Upper lobe of right lung (tissue), 1 donor: ENCODE data around the gene MYCN. TPM values are rescaled to one million over a fixed set of nuclear protein-coding genes. Genes with fewer than 3 reads are reported as not detected.

Experiments used
- ATAC-seq: fragments of 200-7000 bp; cut with Tn5 transposase; one replicate; pipeline ENCODE4 v1.9.1; 2020; ENCODE audit warnings: mild to moderate bottlenecking, moderate library complexity
- DNase-seq: peaks from one replicate; pipeline ENCODE4 v3.0.0-alpha.2; 2020
- H3K27ac ChIP-seq: fragments of 200-600 bp; one replicate; pipeline ENCODE4 v1.8.0; 2022
- H3K27me3 ChIP-seq: fragments of 200-600 bp; one replicate; pipeline ENCODE4 v1.8.0; 2022; ENCODE audit warnings: mild to moderate bottlenecking
- H3K36me3 ChIP-seq: fragments of 200-600 bp; one replicate; pipeline ENCODE4 v1.8.0; 2022
- H3K4me1 ChIP-seq: fragments of 200-600 bp; one replicate; pipeline ENCODE4 v1.8.0; 2022
- H3K4me3 ChIP-seq: fragments of 200-600 bp; one replicate; pipeline ENCODE4 v1.8.0; 2022; ENCODE audit warnings: mild to moderate bottlenecking
- H3K9me3 ChIP-seq: fragments of 200-600 bp; one replicate; pipeline ENCODE4 v1.8.0; 2022
- intact Hi-C: fragments of 100-400 bp; cut with DNase I; formaldehyde crosslinking; loops from one replicate; pipeline ENCODE4 v1.11.0; 2022
- total RNA-seq: library from RNA; stranded (reverse); fragmentation: NEBNext Ultra II Directional; extraction: Animal tissue kit (Norgen Biotek cat#: 25700); gene quantifications from one replicate; pipeline ENCODE4 v1.2.1, GENCODE V29; 2021
- TF ChIP-seq, protein P1 (sequence below): fragments of 200-600 bp; IDR thresholded peaks from one replicate; pipeline ENCODE4 v1.8.0; 2022; ENCODE audit warnings: antibody characterized with exemption
- donor health status: DM: no; HTN: yes; CAD: no; lungs with severe emphysema.

Gene MYCN
- total RNA-seq, 1 donor from 2014 or later = 0.49 TPM

DNA sequence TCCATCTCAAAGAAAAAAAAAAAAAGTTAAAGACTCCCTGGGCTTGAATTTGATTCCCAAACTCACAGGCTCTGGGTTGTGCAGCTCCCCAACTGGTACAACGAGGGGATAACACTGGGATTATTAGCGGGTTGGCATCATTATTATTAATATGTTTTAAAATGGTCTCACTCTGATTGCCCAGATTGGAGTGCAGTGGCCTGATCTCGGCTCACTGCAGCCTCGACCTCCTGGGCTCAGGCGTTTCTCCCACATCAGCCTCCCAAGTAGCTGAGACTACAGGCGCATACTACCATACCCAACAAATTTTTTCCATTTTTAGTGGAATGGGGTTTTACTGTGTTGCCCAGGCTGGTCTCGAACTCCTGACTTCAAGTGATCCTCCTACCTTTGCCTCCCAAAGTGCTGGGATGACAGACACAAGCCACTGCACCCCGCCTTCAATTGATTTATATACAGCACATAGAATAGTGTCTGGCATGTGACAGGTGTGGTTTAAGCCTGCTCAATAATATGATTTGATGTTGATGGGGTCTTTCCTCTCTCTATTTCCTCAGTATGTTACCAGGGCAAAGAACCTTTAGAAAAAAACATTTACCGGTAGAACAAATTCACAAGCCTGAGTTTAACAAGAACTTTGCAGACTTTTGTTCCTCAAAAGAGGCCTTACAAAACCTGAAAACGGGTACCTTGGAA, 12.2 kb downstream of the MYCN start:
- intact Hi-C loops = no loop called here
- no peaks in the 10 kb centered on the region for H3K36me3 ChIP-seq
- H3K27ac ChIP-seq = no peak overlapping the region
- no peaks in the 10 kb centered on the region for H3K27me3 ChIP-seq
- H3K4me3 ChIP-seq = no peak overlapping the region
- ATAC-seq (no peak), DNase-seq (no peak)
- no peaks in the 10 kb centered on the region for H3K4me1 ChIP-seq
- H3K9me3 ChIP-seq = no peaks in the 10 kb centered on the region
- TF ChIP-seq, protein P1, sequence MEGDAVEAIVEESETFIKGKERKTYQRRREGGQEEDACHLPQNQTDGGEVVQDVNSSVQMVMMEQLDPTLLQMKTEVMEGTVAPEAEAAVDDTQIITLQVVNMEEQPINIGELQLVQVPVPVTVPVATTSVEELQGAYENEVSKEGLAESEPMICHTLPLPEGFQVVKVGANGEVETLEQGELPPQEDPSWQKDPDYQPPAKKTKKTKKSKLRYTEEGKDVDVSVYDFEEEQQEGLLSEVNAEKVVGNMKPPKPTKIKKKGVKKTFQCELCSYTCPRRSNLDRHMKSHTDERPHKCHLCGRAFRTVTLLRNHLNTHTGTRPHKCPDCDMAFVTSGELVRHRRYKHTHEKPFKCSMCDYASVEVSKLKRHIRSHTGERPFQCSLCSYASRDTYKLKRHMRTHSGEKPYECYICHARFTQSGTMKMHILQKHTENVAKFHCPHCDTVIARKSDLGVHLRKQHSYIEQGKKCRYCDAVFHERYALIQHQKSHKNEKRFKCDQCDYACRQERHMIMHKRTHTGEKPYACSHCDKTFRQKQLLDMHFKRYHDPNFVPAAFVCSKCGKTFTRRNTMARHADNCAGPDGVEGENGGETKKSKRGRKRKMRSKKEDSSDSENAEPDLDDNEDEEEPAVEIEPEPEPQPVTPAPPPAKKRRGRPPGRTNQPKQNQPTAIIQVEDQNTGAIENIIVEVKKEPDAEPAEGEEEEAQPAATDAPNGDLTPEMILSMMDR = no peak

DNA sequence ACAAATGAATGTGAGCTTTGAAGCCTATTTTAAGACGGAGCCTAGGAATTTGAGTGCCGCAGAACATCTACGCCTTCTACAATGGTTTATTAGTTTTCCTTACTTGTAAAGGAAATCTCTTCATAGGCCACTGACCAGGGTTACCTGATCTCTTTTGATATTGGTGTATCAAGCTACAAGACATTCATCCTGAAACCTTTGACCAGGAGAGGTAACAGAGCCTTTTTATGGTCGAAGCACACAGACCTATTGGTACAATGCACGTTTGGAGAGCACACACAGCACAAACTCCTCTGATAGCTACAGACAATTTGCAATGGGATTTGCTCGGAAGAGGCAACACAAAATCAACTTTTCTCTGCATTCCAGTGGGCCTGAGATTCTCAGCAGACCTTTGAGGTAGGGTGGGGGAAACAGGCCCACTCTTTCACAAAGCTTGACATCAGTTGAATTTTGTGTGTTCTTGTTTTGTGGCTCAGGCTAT, 12.8 kb downstream of the MYCN start:
- ATAC-seq (no peak), DNase-seq (no peak)
- H3K9me3 ChIP-seq = no peaks in the 10 kb centered on the region
- H3K4me3 ChIP-seq = no peak overlapping the region
- no peaks in the 10 kb centered on the region for H3K27me3 ChIP-seq
- H3K36me3 ChIP-seq = no peaks in the 10 kb centered on the region
- H3K27ac ChIP-seq = no peak overlapping the region
- no peaks in the 10 kb centered on the region for H3K4me1 ChIP-seq
- intact Hi-C loops = no loop called here
- TF ChIP-seq, protein P1 = no peak

DNA sequence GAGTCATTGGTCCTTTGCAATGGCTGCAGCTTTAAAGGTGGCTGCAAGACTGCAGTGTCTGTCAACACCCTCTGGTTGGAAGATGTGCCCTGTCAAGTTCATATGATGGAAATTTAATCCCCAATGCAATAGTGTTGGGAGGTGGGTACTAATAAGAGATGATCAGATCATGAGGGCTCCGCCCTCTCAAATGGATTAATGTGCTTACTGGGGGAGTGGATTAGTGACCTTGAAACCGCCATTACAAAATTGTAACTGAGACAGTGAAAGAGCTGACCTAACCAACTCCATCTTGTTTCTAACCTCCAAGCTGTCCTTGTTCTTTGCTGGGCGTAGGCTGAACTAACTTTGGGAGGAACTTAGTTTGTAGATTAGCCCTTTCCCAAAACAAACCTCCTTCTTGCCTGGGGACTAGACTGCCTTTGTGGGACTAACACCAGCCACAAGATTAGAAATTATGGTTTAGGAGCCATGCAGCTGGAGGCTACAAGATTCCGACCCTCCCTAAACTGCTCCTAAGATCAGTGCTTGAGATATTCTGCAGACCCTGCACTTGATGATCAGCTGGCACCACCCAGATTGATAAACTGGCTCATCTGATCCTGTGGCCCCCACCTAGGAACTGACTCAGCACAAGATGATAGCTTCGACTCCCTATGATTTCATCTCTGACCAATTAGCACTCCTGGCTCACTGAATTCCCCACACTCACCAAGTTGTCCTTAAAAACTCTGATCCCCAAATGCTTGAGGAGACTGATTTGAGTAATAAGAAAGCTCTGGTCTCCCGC, 13.7 kb downstream of the MYCN start:
- ATAC-seq (no peak), DNase-seq (no peak)
- no peaks in the 10 kb centered on the region for H3K9me3 ChIP-seq
- H3K4me3 ChIP-seq = no peak overlapping the region
- intact Hi-C loops = no loop called here
- no peaks in the 10 kb centered on the region for H3K27me3 ChIP-seq
- H3K36me3 ChIP-seq = no peaks in the 10 kb centered on the region
- TF ChIP-seq, protein P1 = no peak
- no peak overlapping the region for H3K27ac ChIP-seq
- no peaks in the 10 kb centered on the region for H3K4me1 ChIP-seq

DNA sequence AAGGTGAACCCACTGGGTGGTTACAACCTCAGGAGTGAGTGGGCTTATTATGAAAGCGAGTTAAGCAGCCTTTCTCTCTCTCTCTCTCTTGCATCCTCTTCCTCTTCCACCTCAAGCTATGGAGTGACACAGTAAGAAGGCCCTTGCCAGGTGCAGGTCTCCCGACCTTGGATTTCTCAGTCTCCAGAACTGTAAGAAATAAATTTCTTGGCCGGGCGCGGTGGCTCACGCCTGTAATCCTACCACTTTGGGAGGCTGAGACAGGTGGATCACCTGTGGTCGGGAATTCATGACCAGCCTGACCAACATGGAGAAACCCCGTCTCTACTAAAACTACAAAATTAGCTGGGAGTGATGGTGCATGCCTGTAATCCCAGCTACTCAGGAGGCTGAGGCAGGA, 14.4 kb downstream of the MYCN start:
- ATAC-seq (no peak), DNase-seq (no peak)
- H3K27ac ChIP-seq = no peak overlapping the region
- no peaks in the 10 kb centered on the region for H3K9me3 ChIP-seq
- H3K36me3 ChIP-seq = no peaks in the 10 kb centered on the region
- TF ChIP-seq, protein P1 = no peak
- H3K4me3 ChIP-seq = no peak overlapping the region
- intact Hi-C loops = no loop called here
- H3K4me1 ChIP-seq = no peaks in the 10 kb centered on the region
- H3K27me3 ChIP-seq = no peaks in the 10 kb centered on the region

DNA sequence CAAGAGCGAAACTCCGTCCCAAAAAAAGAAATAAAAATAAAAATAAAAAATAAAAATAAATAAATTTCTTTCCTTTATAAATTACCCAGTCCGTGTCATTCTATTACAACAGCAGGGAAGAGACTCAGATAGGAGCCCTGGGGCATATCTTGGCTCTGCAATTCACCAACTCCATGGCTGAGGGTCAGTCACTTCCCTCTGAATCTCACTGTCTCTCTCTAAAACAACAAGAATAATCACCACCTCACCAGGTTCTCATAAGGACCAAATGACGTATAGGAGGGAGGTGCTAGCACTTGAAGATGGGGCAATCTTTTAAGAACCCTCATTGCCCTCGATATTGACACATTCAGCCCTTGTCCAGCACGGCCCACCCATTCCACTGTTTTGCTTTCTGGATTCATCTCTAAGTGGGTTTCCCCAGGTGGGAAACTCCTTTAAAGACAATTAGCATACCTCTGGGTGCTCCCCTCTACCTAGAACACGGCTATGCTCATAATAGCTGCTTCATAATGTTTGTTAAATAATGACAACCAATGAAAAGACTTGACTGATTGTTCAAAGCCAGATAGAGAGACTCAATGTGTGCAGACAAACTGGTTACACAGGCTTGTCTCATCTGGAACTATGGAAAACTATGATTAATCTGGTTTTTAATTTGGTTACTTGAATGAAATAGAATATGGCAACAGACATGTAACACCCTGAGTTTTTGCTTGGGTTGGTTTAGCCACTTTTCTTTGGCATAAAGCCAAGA, 15.1 kb downstream of the MYCN start:
- no peak for DNase-seq
- Histone ChIP-seq H3K27me3 (no peaks in the 10 kb centered on the region), H3K36me3 (no peaks in the 10 kb centered on the region), H3K9me3 (no peaks in the 10 kb centered on the region), H3K4me1 (no peaks in the 10 kb centered on the region), H3K27ac (no peak overlapping the region), H3K4me3 (no peak overlapping the region)
- peak; percentile 65 for ATAC-seq
- TF ChIP-seq, protein P1 = no peak
- intact Hi-C loops = no loop called here
